PC-3 (cell line): Measurements from ENCODE around the gene ERICH4. TPM values are rescaled to one million over a fixed set of nuclear protein-coding genes. Genes with fewer than 3 reads are reported as not detected.

ENCODE experiments used
- ATAC-seq: fragments of 200-7000 bp; cut with Tn5 transposase; 2 replicates; pipeline ENCODE4 v1.9.1; 2020; ENCODE audit warnings: mild to moderate bottlenecking, moderate library complexity
- BruUV-seq: library from RNA; stranded (reverse); fragments of 400-500 nt; replicated peaks from 2 replicates; lab custom pipeline; 2021; lab: Mats Ljungman, UMichigan
- CTCF ChIA-PET: fragments of 300-600 bp; sonication (Branson Sonifier 250); formaldehyde crosslinking; loops from one replicate; lab custom pipeline; 2022; ENCODE audit warnings: antibody characterized with exemption; lab: Charles Lee
- POLR2A ChIA-PET: fragments of 300-600 bp; sonication (Branson Sonifier 250); formaldehyde crosslinking; loops from one replicate; lab custom pipeline; 2022; ENCODE audit warnings: antibody characterized with exemption; ENCODE audit not compliant: unreplicated experiment; lab: Charles Lee
- DNase-seq: peaks from one replicate; pipeline ENCODE4 v3.0.0-alpha.2; 2015
- H2AFZ ChIP-seq: fragments of 300-600 bp; sonication (generic); 2 replicates; pipeline ENCODE4 v1.6.0; 2016; ENCODE audit warnings: antibody characterized with exemption, low read length
- H3F3A ChIP-seq: fragments of 300-600 bp; sonication (generic); one replicate; pipeline ENCODE4 v1.6.0; 2017; ENCODE audit warnings: antibody characterized with exemption, low read length, control low read depth, mild to moderate bottlenecking; ENCODE audit not compliant: unreplicated experiment
- H3K27ac ChIP-seq: fragments of 300-600 bp; sonication (generic); 2 replicates; pipeline ENCODE4 v1.5.1; 2016; ENCODE audit warnings: mild to moderate bottlenecking, low read length
- H3K27me3 ChIP-seq: fragments of 300-600 bp; sonication (generic); 2 replicates; pipeline ENCODE4 v1.6.1; 2016; ENCODE audit warnings: low read length, mixed read lengths
- H3K36me3 ChIP-seq: fragments of 300-600 bp; sonication (generic); 2 replicates; pipeline ENCODE4 v1.6.1; 2016; ENCODE audit warnings: low read depth, mixed run types, low read length, mixed read lengths
- H3K4me1 ChIP-seq: fragments of 300-600 bp; sonication (generic); 2 replicates; pipeline ENCODE4 v1.5.1; 2016; ENCODE audit warnings: low read length; ENCODE audit not compliant: insufficient read depth
- H3K4me2 ChIP-seq: fragments of 300-600 bp; sonication (generic); 2 replicates; pipeline ENCODE4 v1.6.0; 2016; ENCODE audit warnings: low read length
- H3K4me3 ChIP-seq: fragments of 300-600 bp; sonication (generic); 2 replicates; pipeline ENCODE4 v1.5.1; 2016; ENCODE audit warnings: mild to moderate bottlenecking, low read length, mixed read lengths
- H3K79me2 ChIP-seq: fragments of 300-600 bp; sonication (generic); 2 replicates; pipeline ENCODE4 v1.6.1; 2017; ENCODE audit warnings: low read length, mixed read lengths
- H3K9ac ChIP-seq: fragments of 300-600 bp; sonication (generic); 2 replicates; pipeline ENCODE4 v1.6.0; 2016; ENCODE audit warnings: mild to moderate bottlenecking, low read length
- H3K9me2 ChIP-seq: fragments of 300-600 bp; sonication (generic); replicated peaks from 2 replicates; pipeline ENCODE4 v1.6.1; 2016; ENCODE audit warnings: mixed run types, low read length, mixed read lengths
- H3K9me3 ChIP-seq: fragments of 300-600 bp; sonication (generic); 2 replicates; pipeline ENCODE4 v1.6.1; 2016; ENCODE audit warnings: low read length, mixed read lengths
- H4K20me1 ChIP-seq: fragments of 300-600 bp; sonication (generic); 2 replicates; pipeline ENCODE4 v1.6.1; 2016; ENCODE audit warnings: low read length, mixed read lengths
- EZH2 ChIP-seq: fragments of 300-600 bp; sonication (generic); IDR thresholded peaks from one replicate; pipeline ENCODE4 v1.6.1; 2017; ENCODE audit warnings: antibody characterized with exemption, mild to moderate bottlenecking, low read length; ENCODE audit not compliant: unreplicated experiment
- EZH2phosphoT487 ChIP-seq: fragments of 300-600 bp; sonication (generic); IDR thresholded peaks from 2 replicates; pipeline ENCODE4 v1.6.1; 2018; ENCODE audit warnings: mild to moderate bottlenecking, antibody characterized with exemption, low read length, borderline replicate concordance
- intact Hi-C: fragments of 100-400 bp; cut with micrococcal nuclease; formaldehyde crosslinking; loops from 2 replicates; pipeline ENCODE4 v1.9.0; 2023
- total RNA-seq: library from RNA; depleted of rRNA; stranded (reverse); fragments of >200 nt; gene quantifications from 2 replicates; pipeline ENCODE4 v1.2.3, GENCODE V29; 2014
- TF ChIP-seq, protein P1 (sequence below): fragments of 300-600 bp; sonication (generic); conservative IDR thresholded peaks from 2 replicates; pipeline ENCODE4 v1.5.1; 2017; ENCODE audit warnings: antibody characterized with exemption, low read depth, mild to moderate bottlenecking, low read length

ERICH4 gene
- total RNA-seq, 1 experiment from 2014 or later, result not detected

- Histone ChIP-seq H3F3A (no peaks in the 10 kb centered on the region), H2AFZ (no peak overlapping the region), H3K27me3 (no peaks in the 10 kb centered on the region), H3K9ac (no peak overlapping the region), H4K20me1 (no peaks in the 10 kb centered on the region), H3K79me2 (no peaks in the 10 kb centered on the region), H3K4me3 (no peak overlapping the region), H3K9me3 (no peaks in the 10 kb centered on the region), H3K4me1 (peaks cover 9% of the 10 kb centered on the region), H3K9me2 (no peaks in the 10 kb centered on the region), H3K27ac (no peak overlapping the region), H3K4me2 (no peak overlapping the region), H3K36me3 (no peaks in the 10 kb centered on the region)
- ATAC-seq (no peak), DNase-seq (no peak)
- no peak for TF ChIP-seq EZH2phosphoT487
- no peak for TF ChIP-seq EZH2
- TF ChIP-seq, protein P1, sequence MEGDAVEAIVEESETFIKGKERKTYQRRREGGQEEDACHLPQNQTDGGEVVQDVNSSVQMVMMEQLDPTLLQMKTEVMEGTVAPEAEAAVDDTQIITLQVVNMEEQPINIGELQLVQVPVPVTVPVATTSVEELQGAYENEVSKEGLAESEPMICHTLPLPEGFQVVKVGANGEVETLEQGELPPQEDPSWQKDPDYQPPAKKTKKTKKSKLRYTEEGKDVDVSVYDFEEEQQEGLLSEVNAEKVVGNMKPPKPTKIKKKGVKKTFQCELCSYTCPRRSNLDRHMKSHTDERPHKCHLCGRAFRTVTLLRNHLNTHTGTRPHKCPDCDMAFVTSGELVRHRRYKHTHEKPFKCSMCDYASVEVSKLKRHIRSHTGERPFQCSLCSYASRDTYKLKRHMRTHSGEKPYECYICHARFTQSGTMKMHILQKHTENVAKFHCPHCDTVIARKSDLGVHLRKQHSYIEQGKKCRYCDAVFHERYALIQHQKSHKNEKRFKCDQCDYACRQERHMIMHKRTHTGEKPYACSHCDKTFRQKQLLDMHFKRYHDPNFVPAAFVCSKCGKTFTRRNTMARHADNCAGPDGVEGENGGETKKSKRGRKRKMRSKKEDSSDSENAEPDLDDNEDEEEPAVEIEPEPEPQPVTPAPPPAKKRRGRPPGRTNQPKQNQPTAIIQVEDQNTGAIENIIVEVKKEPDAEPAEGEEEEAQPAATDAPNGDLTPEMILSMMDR, result no peak
- intact Hi-C loops, result no loop called here
- no TSS peak for BruUV-seq
- ChIA-PET POLR2A (no interaction called here), CTCF (no interaction called here)
Measured at GRCh38 chr19:41411968-41412265, 31.0 kb upstream of the ERICH4 start.

GRCh38 chr19:41412953-41413352 lies 30.0 kb upstream of the ERICH4 start:
- ATAC-seq, result no peak
- POLR2A ChIA-PET, result no interaction called here
- Histone ChIP-seq H3K27me3 (no peaks in the 10 kb centered on the region), H3K27ac (no peak overlapping the region), H3K79me2 (no peaks in the 10 kb centered on the region), H3K9me3 (no peaks in the 10 kb centered on the region), H3K4me2 (no peak overlapping the region), H2AFZ (no peak overlapping the region), H3K9ac (no peak overlapping the region), H3K9me2 (no peaks in the 10 kb centered on the region), H4K20me1 (no peaks in the 10 kb centered on the region), H3F3A (no peaks in the 10 kb centered on the region), H3K36me3 (no peaks in the 10 kb centered on the region), H3K4me1 (peaks cover 9% of the 10 kb centered on the region), H3K4me3 (no peak overlapping the region)
- intact Hi-C loops, result no loop called here
- no peak for DNase-seq
- no peak for TF ChIP-seq EZH2phosphoT487
- TF ChIP-seq, protein P1, result no peak
- no peak for TF ChIP-seq EZH2
- BruUV-seq, result no TSS peak
- CTCF ChIA-PET, result no interaction called here

DNA sequence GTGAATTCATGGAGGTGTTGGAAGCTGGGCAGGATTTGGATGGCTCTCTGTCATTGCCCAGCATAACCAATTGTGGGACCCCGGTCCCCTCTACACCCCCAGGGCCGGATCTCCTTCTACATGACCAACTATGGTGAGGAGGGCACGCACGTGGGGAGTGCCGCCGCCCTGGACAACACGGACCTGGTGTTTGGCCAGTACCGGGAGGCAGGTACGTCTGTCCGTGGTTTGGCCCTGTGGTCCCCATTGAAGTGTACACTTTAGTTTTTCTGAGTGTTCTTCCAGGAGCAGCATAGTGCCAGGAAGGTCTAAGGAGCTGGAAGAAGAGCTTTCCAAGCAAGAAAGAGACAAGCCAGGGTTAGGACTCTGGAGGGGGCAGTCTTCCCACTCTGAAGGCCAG lies 29.0 kb upstream of the ERICH4 start:
- no peak overlapping the region for H2AFZ ChIP-seq
- DNase-seq, result no peak
- H3F3A ChIP-seq, result no peaks in the 10 kb centered on the region
- no peak overlapping the region for H3K27ac ChIP-seq
- TF ChIP-seq, protein P1, result no peak
- TF ChIP-seq EZH2, result no peak
- TF ChIP-seq EZH2phosphoT487, result no peak
- no peaks in the 10 kb centered on the region for H3K36me3 ChIP-seq
- peaks cover 7% of the 10 kb centered on the region for H3K4me1 ChIP-seq
- intact Hi-C loops, result no loop called here
- no peak overlapping the region for H3K9ac ChIP-seq
- H3K27me3 ChIP-seq, result no peaks in the 10 kb centered on the region
- ChIA-PET POLR2A (no interaction called here), CTCF (no interaction called here)
- no peaks in the 10 kb centered on the region for H4K20me1 ChIP-seq
- H3K9me3 ChIP-seq, result no peaks in the 10 kb centered on the region
- no peaks in the 10 kb centered on the region for H3K79me2 ChIP-seq
- no peaks in the 10 kb centered on the region for H3K9me2 ChIP-seq
- ATAC-seq, result no peak
- H3K4me3 ChIP-seq, result no peak overlapping the region
- H3K4me2 ChIP-seq, result no peak overlapping the region
- BruUV-seq, result no TSS peak
